MM.1S (cell line): ENCODE results near the gene UROS.

Source experiments
- CTCF ChIP-seq: fragments of 300-600 bp; sonication (generic); IDR thresholded peaks from 2 replicates; pipeline ENCODE4 v1.5.1; 2016; ENCODE audit warnings: antibody characterized with exemption, low read length, mixed read lengths
- EZH2phosphoT487 ChIP-seq: fragments of 300-600 bp; sonication (generic); IDR thresholded peaks from 2 replicates; pipeline ENCODE4 v1.6.1; 2018; ENCODE audit warnings: antibody characterized with exemption, low read length

- TF ChIP-seq CTCF (peak; percentile 23), EZH2phosphoT487 (no peak)
Observed at GRCh38 chr10:125797424-125797823, 25.6 kb downstream of the UROS start.
